ENCODE measurements around the gene SURF6. TPM values are rescaled to one million over a fixed set of nuclear protein-coding genes. Genes with fewer than 3 reads are reported as not detected.
"Not testable (repeated sequence)": the region's sequence is repeated elsewhere in the genome, so short reads cannot be mapped to it uniquely, and the experiment has no call there.

The SURF6 gene
- total RNA-seq, 4 donors from 2014 or later: 15.0 to 36.2 (median 27.5) TPM

DNA sequence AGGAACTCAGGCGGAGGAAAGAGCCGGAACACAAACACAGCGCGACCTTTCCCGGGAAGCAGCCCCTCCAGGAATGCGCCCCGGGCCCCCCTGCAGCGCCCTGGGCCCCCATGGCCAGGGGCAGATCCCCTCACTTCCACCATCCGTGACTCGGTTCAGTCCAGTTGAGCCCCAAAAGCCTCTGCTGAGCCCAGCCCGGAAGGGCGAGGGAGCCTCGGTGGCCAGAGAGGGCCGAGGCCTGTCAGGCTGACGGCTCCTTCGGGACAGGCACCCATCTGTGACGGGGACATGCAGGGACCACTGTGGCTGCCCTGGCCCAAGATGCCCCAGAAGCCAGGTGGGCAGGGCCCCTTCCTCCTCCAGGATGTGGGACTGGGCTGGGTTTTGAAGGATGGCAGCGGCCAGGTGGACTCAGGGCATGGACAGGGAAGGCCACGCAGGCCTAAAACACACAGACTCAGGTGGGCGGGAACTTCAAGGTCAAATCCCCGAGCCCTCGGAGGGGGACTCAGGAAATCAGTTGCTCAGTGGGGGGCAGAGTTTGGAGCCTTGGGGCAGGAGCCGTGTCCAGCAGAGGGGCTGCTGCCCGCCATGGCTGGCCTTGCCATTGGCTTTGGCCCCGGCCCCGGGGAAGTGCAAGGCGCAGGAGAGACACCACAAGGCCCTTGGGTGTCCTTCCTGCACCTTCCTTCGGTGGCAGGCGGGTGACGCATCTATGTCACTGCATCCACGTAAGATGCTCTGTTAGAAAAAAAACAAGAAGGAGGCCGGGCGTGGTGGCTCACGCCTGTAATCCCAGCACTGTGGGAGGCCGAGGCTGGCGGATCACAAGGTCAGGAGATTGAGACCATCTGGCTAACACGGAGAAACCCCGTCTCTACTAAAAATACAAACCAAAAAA lies 31.3 kb downstream of the SURF6 start:
- Histone ChIP-seq H3K36me3 (no peaks in the 10 kb centered on the region), H3K27ac (replicated peaks in 1 of 4) (no peak overlapping the region), H3K4me1 (no peaks in the 10 kb centered on the region), H3K4me3 (no peak overlapping the region), H3K9me3 (no peaks in the 10 kb centered on the region), H3K27me3 (peaks cover 0 to 44% (median 2%) of the 10 kb centered on the region in 4 donors)
- no peak for DNase-seq (ENCODE audit: extremely low spot score)
- WGBS: 87% methylated on average over 35 of the region's 38 CpGs
- TF ChIP-seq POLR2A (IDR thresholded peaks at IDR 0.05; ENCODE audit: low read depth) (no peak), CTCF (IDR thresholded peaks at IDR 0.05) (no peak), EP300 (IDR thresholded peaks at IDR 0.05) (no peak), POLR2AphosphoS5 (IDR thresholded peaks at IDR 0.05) (no peak)
- intact Hi-C loops (cut with DNase I): no loop called here

GRCh38 chr9:133304158-133304470 lies 31.9 kb downstream of the SURF6 start:
- WGBS: 63% methylated on average over 12 of the region's 13 CpGs
- peaks cover 0 to 38% (median 2%) of the 10 kb centered on the region in 4 donors for H3K27me3 ChIP-seq
- TF ChIP-seq EP300 (IDR thresholded peaks at IDR 0.05) (no peak), POLR2A (IDR thresholded peaks at IDR 0.05; ENCODE audit: low read depth) (no peak), CTCF (IDR thresholded peaks at IDR 0.05) (no peak), POLR2AphosphoS5 (IDR thresholded peaks at IDR 0.05) (no peak)

DNA sequence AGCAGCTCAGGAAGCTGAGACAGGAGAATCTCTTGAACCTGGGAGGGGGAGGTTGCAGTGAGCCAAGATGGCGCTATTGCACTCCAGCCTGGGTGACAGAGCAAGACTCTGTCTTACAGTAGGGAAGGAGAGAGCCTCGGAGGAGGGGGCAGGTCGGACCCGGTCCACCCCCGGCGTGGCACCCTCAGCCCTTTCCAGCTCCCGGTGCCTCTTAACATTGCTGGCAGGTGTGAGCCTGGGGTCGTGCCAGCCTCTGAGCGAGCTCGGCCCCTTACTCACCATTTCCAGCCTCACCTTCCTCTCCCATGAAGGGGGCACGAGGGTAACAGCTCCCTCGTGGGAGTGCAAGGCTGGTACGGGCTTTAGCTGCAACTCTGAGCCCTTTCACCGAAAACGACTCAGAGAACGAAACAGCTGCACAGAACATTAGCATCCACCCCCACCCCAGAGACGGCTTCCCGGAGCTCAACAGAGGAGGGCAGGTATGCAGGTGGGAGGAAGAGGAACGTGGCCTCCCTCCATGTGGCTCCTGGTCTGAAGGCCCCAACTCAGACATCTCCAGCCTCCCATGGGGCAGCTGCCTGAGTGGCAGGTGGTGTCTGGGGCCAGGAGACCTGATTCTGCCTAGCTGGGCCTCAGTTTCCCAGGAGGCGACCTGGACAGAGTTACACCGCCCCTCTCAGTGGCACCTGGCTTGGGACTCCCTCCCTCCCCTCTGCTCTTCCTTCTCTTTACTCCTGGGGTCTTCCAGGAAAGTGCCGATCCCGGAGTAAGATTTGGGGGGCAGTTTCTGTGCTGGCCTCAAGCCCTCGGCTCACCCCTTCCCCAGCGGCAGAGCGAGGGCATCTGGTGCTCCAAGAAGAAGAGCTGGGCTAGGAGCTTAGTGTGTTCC lies 32.5 kb downstream of the SURF6 start:
- H3K36me3 ChIP-seq: no peaks in the 10 kb centered on the region
- TF ChIP-seq EP300 (IDR thresholded peaks at IDR 0.05): no peak
- TF ChIP-seq POLR2AphosphoS5 (IDR thresholded peaks at IDR 0.05): no peak
- no peak for TF ChIP-seq CTCF (IDR thresholded peaks at IDR 0.05)
- TF ChIP-seq POLR2A (IDR thresholded peaks at IDR 0.05; ENCODE audit: low read depth): no peak
- no peak overlapping the region for H3K4me3 ChIP-seq
- H3K4me1 ChIP-seq: no peaks in the 10 kb centered on the region
- no peak overlapping the region for H3K27ac ChIP-seq (replicated peaks in 1 of 4)
- no peak for DNase-seq (ENCODE audit: extremely low spot score)
- H3K9me3 ChIP-seq: no peaks in the 10 kb centered on the region
- intact Hi-C loops (cut with DNase I): no loop called here
- peaks cover 0 to 43% (median 2%) of the 10 kb centered on the region in 4 donors for H3K27me3 ChIP-seq
- 73% methylated on average over 17 of the region's 26 CpGs for WGBS

More at GRCh38 chr9:133304158-133304470, 31.9 kb downstream of the SURF6 start:
- Histone ChIP-seq H3K36me3 (no peaks in the 10 kb centered on the region), H3K4me1 (no peaks in the 10 kb centered on the region), H3K9me3 (no peaks in the 10 kb centered on the region), H3K4me3 (no peak overlapping the region), H3K27ac (replicated peaks in 1 of 4) (no peak overlapping the region)
- DNase-seq (ENCODE audit: extremely low spot score): no peak
- intact Hi-C loops (cut with DNase I): no loop called here

DNA sequence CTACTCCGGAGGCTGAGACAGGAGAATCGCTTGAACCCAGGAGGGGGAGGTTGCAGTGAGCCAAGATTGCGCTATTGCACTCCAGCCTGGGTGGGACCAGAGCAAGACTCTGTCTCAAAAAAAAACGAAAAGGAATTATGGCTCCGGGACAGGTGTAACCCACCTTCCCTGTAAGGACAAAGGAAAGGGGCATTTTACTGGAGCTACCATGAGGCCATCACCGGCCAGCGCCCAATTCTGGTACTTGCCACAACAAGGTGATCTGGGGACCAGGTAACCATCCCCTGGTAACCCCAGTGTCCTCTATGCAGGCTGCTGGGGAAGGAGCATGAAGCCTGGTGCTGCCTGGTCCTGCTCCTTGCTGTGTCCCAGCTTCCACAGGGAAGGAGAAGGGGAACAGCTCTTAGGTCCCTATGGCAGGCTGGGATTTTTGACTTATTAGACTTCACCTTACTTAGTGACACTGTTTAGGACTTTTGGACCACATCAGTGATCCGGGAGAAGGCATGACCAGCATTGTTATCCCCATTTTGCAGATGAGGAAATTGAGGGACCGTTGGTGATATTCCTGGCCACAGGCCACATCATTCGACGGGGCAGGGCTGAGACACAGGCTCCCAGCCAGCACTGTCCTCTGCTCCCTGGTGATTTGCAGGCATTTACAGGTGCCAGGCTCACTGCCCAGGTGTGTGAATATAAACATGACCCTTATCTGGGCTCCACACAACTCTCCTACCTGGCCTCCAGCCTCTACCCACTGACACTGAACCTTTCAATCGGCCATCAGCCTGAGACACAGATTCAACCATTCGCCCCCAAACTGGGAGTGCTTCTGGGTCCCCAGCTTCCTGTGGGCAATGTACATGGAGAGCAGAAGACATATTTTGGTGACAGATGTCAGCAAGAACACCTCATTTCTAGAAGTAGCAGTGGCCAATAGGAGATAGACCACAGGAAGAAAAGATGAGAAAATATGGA lies 34.4 kb downstream of the SURF6 start:
- TF ChIP-seq EP300 (IDR thresholded peaks at IDR 0.05): no peak
- TF ChIP-seq CTCF (IDR thresholded peaks at IDR 0.05): no peak
- no peak for TF ChIP-seq POLR2A (IDR thresholded peaks at IDR 0.05; ENCODE audit: low read depth)
- no peak for TF ChIP-seq POLR2AphosphoS5 (IDR thresholded peaks at IDR 0.05)
- 91% methylated on average over 13 of the region's 13 CpGs for WGBS
- Histone ChIP-seq H3K27me3 (peaks cover 0 to 38% (median 2%) of the 10 kb centered on the region in 4 donors), H3K27ac (replicated peaks in 1 of 4) (no peak overlapping the region), H3K9me3 (no peaks in the 10 kb centered on the region), H3K36me3 (no peaks in the 10 kb centered on the region), H3K4me3 (no peak overlapping the region), H3K4me1 (no peaks in the 10 kb centered on the region)
- intact Hi-C loops (cut with DNase I): no loop called here
- no peak for DNase-seq (ENCODE audit: extremely low spot score)

GRCh38 chr9:133299996-133300395 lies 36.0 kb downstream of the SURF6 start:
- not testable (repeated sequence) for DNase-seq (ENCODE audit: extremely low spot score)
- 89% methylated on average over 15 of the region's 16 CpGs for WGBS

More at GRCh38 chr9:133299996-133300395, 36.0 kb downstream of the SURF6 start:
- H3K27ac ChIP-seq (replicated peaks in 1 of 4); H3K36me3 ChIP-seq; H3K9me3 ChIP-seq; intact Hi-C loops (cut with DNase I); H3K4me1 ChIP-seq; H3K4me3 ChIP-seq: not testable (repeated sequence)
- H3K27me3 ChIP-seq: peaks cover 0 to 38% (median 2%) of the 10 kb centered on the region in 4 donors
